ENCODE data around the gene IGF1R.
"Not testable (repeated sequence)": the region's sequence is repeated elsewhere in the genome, so short reads cannot be mapped to it uniquely, and the experiment has no call there.

Gene IGF1R

DNA sequence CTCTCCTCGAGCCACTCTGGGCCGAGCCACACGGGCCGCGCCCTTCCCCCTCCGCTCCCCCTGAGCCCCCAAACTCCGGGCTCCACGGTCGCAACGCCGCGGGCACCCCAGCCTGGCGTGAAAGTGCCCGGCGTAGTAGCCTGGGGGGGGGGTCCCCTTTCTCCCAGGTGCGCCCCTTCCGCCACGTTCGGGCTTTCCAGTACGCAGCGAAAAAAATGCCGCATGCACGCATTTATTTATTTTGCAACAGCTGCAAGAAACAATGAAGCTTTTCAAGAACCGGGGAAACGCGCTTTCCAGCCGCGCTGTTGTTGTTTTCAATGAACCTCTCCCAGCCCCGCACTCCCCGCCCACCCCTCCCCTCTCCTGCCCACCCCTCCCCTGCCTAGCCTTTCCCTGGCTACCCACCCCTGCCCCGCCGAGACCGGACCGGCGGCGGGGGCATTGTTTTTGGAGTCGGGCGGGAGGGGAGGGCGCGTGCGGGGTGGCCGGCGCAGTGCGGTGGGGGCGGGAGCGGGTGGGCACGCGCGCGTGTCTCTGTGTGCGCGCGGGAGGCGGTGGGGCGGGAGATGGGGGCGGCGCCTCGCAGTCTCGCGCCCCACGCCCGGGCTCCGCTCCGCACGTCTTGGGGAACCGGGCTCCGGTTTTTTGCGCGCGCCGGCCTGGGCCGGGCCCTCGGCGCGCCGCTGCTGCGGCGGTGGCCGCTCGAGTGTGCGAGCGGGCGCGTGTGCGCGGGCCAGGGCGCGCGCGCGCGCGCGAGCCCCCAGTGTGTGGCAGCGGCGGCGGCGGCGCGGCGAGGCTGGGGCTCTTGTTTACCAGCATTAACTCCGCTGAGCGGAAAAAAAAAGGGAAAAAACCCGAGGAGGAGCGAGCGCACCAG, at the start of gene IGF1R:
Gene IGF1R, plus strand, starts transcription at position 766 of the 880 bp plus-strand sequence. CDS start 1,043 bp downstream, outside the sequence.
- peak; percentile 95 for DNase-seq (ENCODE audit: low spot score)

GRCh38 chr15:98599909-98600691, 48.2 kb upstream of the IGF1R start:
- DNase-seq (ENCODE audit: low spot score), result peak; percentile 43

GRCh38 chr15:98604983-98605382, 43.4 kb upstream of the IGF1R start:
- DNase-seq (ENCODE audit: low spot score), result no peak

- DNase-seq (ENCODE audit: low spot score), result peak; percentile 55
Observed at GRCh38 chr15:98609144-98609852, 39.0 kb upstream of the IGF1R start.

DNA sequence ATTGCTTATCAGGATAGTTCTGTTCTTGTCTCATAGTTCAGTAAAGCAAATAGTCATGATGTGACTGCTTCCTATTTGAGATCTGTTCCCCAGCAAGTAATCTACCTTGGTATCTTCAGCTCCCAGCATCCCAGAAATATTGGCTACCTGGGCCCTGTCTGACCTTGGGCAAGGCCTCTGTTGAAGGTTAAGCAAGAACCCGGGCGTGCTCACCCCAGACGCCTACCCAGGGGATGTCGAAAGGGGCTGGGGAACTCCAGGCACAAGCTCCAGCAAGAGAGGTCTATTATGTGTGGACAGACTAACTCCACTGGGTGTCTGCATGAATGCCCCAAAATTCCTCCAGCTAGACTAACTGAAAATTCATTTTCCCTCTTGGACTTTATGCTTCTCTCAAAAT, 37.3 kb upstream of the IGF1R start:
- DNase-seq (ENCODE audit: low spot score), result no peak

GRCh38 chr15:98611808-98612207, 36.5 kb upstream of the IGF1R start:
- DNase-seq (ENCODE audit: low spot score), result no peak

DNA sequence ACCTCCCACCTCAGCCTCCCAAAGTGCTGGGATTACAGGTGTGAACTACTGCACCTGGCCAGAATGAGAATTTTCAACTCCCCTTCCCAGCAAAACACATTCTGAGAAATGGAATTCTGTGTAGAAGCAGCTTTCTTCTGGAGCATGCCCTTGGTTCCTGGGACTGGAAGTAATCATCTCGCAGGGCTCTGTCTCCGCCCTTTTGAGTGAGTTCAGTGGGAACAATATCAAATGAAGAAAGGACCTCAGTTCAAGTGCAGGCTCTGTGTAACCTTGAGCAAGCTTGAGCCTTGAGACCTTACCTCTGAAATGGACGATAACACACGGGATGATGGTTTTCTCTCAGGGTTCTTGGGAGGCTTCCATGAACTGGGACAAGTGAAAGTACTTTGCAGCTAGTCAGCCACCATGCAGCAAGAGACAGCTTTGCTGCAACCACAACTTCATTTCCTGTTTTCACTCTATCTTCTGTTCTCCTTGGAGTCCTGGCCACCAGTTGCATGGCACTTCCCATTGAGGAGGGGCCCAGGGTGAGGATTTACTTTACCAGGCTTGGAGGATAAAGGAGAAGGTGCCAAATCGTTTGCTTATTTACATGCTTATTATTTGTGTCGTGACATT, 35.7 kb upstream of the IGF1R start:
- no peak for DNase-seq (ENCODE audit: low spot score)

DNA sequence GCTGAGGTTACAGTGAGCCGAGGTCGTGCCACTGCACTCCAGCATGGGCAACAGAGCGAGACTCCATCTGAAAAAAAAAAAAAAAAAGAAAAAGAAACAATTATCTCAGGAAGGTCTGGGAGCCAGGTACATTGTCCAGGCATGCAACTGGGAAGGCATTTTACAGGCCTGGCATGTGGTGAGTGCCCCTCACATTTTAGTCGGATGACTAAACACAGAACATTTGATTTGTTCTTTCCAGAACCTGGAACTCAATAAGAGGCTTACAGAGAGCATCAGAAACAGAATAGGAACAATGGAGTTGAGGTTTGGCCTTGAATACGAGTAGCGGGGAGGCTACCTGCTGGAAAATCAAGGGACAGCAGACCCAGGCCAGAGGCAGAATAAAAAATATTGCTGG, 33.7 kb upstream of the IGF1R start:
- DNase-seq (ENCODE audit: low spot score), result no peak

DNA sequence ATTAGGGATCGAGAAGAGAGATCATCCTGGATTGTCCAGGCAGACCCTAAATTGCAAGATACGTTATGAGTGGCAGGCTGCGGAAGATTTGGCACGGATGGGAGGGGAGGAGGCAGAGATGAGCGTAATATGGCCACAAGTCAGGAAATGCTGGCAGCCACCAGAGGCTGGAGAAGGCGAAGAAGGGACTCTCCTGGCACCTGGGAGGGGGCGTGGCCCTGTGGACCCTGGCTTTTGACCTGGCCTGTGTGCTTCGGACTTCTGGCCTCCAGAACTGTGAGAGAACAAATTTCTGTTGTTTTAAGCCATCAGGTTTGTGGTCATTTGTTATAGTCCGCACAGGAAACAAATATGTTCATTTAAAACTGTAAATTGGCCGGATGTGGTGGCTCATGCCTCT, 31.9 kb upstream of the IGF1R start:
- no peak for DNase-seq (ENCODE audit: low spot score)

- DNase-seq (ENCODE audit: low spot score), result no peak
Observed at GRCh38 chr15:98617328-98617980, 30.9 kb upstream of the IGF1R start.

DNA sequence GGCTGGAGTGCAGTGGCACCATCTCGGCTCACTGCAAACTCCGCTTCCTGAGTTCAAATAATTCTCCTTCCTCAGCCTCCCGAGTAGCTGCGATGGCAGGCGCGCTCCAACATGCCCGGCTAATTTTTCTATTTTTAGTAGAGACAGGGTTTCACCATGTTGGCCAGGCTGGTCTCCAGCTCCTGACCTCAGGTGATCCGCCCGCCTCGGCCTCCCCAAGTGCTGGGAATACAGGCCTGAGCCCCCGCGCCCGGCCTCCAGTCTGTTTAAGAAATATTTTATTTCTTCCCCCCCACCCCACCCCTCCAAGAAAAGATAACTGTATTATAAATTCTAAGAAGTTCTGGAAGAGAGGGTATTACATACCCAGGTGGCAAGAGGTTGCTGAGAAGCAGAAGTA, 29.8 kb upstream of the IGF1R start:
- DNase-seq (ENCODE audit: low spot score), result not testable (repeated sequence)

DNA sequence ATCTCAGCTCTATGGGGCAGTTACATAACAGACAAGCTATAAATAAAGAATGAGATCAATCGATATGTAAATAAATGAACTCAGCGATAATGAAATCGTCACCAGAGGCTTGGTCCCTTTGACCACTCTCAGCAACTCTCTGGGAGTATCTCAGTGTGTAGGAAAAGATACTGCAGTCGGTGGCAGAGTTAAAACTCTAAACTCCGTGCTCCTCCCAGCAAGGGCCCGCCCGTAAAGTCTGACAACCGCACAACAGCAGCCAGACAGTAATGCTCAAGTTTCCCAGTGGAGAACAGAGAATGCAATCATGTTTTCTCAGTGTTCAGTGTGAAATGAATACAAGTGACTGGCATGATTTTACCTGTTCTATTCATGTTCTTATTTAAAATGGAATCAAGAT, 28.3 kb upstream of the IGF1R start:
- no peak for DNase-seq (ENCODE audit: low spot score)

- no peak for DNase-seq (ENCODE audit: low spot score)
Observed at GRCh38 chr15:98621021-98621420, 27.3 kb upstream of the IGF1R start.

- no peak for DNase-seq (ENCODE audit: low spot score)
Observed at GRCh38 chr15:98625614-98626013, 22.7 kb upstream of the IGF1R start.

DNA sequence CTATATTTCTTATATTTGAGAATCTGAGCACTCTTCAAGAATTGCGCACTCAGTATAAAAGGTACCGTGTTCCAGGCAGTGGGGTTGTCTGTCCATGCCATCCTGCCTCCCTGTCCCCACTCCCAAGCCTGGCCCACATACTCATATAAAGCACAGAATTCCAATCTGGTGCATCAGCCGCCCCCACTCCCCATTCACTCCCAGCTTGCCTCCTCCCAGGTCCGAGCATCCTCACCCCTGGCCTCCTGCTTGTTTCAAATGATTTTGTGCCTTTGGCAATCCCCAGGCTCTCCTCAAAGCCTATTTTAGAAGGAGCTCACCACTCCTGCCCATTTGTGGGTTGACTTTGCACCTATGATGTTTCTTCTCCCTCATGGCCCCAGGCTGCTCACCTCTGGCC, 22.2 kb upstream of the IGF1R start:
- DNase-seq (ENCODE audit: low spot score), result no peak

- no peak for DNase-seq (ENCODE audit: low spot score)
Observed at GRCh38 chr15:98628216-98628615, 20.1 kb upstream of the IGF1R start.

- DNase-seq (ENCODE audit: low spot score), result no peak
Observed at GRCh38 chr15:98635848-98636247, 12.5 kb upstream of the IGF1R start.

- no peak for DNase-seq (ENCODE audit: low spot score)
Observed at GRCh38 chr15:98643115-98643514, 5.2 kb upstream of the IGF1R start.

GRCh38 chr15:98646546-98647025, 1.8 kb upstream of the IGF1R start:
- no peak for DNase-seq (ENCODE audit: low spot score)

DNA sequence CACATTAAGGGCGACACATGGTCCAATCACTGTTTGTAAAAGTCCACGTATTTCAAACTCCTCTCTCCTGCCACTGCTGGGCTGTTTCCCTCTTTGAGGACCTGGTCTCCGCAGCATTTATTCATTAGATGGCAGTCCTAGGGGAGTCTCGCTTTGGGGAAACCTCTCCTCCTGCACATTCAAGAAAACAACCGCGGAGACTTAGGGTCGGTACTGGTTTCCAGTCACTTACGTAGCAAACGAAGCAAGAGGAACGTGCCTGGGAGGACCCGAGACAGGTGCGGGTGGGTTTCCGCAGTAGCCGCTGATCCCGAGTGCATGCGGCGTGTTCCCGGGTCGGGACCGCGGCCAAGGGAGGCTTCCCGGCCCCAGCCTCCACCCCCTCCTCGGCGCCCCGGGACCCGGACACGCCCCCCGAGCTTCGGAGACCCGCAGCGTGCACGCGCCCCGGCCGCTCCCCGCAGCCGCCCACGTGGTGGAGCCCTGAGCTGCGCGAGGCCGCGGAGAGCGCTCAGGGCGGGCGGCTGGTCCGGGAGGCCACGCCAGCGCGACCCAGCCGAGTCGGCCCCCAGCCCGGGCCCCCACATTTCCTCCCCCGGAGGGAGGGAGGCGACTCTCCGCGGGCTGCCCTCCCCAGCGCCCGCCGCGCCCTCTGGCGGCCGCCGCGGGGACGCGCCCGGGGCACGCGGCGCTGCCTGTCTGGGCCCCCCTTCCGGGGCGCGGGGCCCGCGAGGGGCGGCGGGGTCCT, 1.1 kb upstream of the IGF1R start:
- peak; percentile 82 for DNase-seq (ENCODE audit: low spot score)
